Measurements from ENCODE around the gene ALDOA.

DNA sequence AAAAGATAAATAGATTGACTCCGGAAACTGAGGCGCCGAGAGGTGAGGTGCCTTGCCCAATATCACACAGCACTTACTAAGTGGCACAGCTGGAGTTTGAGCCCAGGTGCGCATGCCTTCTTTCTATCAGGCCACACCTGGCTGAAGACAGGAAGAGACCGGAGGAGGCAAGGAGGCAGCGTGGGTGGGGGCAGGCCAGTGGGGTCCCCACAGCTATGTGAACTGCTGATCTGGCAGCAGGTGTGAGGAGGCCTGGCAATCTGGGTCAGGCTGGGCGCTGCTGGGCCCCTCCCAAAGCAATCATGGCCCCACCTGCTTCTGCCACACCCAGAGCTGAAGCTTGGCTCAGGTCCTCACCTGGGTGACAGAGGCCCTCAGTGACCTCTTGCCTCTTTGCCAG lies 49.7 kb downstream of the ALDOA start:
- TF ChIP-seq MAZ (CRISPR knock-in tag; conservative IDR thresholded peaks at IDR 0.05 in 1 of 2, IDR thresholded peaks at IDR 0.05 in 1 of 2): no peak
- TF ChIP-seq MAFG (tag; conservative IDR thresholded peaks at IDR 0.05): no peak
- TF ChIP-seq, protein P1, sequence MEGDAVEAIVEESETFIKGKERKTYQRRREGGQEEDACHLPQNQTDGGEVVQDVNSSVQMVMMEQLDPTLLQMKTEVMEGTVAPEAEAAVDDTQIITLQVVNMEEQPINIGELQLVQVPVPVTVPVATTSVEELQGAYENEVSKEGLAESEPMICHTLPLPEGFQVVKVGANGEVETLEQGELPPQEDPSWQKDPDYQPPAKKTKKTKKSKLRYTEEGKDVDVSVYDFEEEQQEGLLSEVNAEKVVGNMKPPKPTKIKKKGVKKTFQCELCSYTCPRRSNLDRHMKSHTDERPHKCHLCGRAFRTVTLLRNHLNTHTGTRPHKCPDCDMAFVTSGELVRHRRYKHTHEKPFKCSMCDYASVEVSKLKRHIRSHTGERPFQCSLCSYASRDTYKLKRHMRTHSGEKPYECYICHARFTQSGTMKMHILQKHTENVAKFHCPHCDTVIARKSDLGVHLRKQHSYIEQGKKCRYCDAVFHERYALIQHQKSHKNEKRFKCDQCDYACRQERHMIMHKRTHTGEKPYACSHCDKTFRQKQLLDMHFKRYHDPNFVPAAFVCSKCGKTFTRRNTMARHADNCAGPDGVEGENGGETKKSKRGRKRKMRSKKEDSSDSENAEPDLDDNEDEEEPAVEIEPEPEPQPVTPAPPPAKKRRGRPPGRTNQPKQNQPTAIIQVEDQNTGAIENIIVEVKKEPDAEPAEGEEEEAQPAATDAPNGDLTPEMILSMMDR (IDR thresholded peaks at IDR 0.05 in 2 of 3, conservative IDR thresholded peaks at IDR 0.05 in 1 of 3; ENCODE audit: insufficient read depth in 2 of 3, low read depth in 1 of 3, low read length in 3 of 3): no peak
- no peak for TF ChIP-seq SREBF2 (CRISPR knock-in tag; IDR thresholded peaks at IDR 0.05)
- no peak for TF ChIP-seq FOXM1 (IDR thresholded peaks at IDR 0.05; ENCODE audit: low read depth)
- no peak for TF ChIP-seq FOXM1 (CRISPR knock-in tag; IDR thresholded peaks at IDR 0.05; ENCODE audit: low read depth)
- TF ChIP-seq, protein P2, sequence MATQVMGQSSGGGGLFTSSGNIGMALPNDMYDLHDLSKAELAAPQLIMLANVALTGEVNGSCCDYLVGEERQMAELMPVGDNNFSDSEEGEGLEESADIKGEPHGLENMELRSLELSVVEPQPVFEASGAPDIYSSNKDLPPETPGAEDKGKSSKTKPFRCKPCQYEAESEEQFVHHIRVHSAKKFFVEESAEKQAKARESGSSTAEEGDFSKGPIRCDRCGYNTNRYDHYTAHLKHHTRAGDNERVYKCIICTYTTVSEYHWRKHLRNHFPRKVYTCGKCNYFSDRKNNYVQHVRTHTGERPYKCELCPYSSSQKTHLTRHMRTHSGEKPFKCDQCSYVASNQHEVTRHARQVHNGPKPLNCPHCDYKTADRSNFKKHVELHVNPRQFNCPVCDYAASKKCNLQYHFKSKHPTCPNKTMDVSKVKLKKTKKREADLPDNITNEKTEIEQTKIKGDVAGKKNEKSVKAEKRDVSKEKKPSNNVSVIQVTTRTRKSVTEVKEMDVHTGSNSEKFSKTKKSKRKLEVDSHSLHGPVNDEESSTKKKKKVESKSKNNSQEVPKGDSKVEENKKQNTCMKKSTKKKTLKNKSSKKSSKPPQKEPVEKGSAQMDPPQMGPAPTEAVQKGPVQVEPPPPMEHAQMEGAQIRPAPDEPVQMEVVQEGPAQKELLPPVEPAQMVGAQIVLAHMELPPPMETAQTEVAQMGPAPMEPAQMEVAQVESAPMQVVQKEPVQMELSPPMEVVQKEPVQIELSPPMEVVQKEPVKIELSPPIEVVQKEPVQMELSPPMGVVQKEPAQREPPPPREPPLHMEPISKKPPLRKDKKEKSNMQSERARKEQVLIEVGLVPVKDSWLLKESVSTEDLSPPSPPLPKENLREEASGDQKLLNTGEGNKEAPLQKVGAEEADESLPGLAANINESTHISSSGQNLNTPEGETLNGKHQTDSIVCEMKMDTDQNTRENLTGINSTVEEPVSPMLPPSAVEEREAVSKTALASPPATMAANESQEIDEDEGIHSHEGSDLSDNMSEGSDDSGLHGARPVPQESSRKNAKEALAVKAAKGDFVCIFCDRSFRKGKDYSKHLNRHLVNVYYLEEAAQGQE (IDR thresholded peaks at IDR 0.05; ENCODE audit: borderline replicate concordance): no peak
- TF ChIP-seq, protein P2 (CRISPR knock-in tag; IDR thresholded peaks at IDR 0.05; ENCODE audit: low read depth): no peak
- TF ChIP-seq GABPA (tag; conservative IDR thresholded peaks at IDR 0.05; ENCODE audit: low read depth): no peak
- TF ChIP-seq CEBPB (tag; IDR thresholded peaks at IDR 0.05): no peak

Measured in K562 (cell line).